ENCODE measurements around the gene DTD2. TPM values are rescaled to one million over a fixed set of nuclear protein-coding genes. Genes with fewer than 3 reads are reported as not detected.

DTD2 gene
- polyA plus RNA-seq, 3 donors, result 6.4 to 16.6 (median 15.0) TPM

- Mint-ChIP-seq H3K4me1 (peaks cover 28% of the 10 kb centered on the region), H3K4me3 (peak overlapping the region; percentile 98), H3K36me3 (peaks cover 6 to 11% of the 10 kb centered on the region in 2 donors), H3K9me3 (peaks cover 0 to 3% (median 0%) of the 10 kb centered on the region in 7 donors), H3K27ac (peak overlapping the region; percentile 86 to 96 (median 94)), H3K27me3 (ENCODE audit: low read depth in 3 of 3) (peaks cover 0 to 1% (median 0%) of the 10 kb centered on the region in 3 donors)
- H3K9ac ChIP-seq (ENCODE audit: insufficient read depth, low read length, poor library complexity, severe bottlenecking), result peak overlapping the region; percentile 93
- intact Hi-C loops (cut with micrococcal nuclease), result loop anchor here in 1 of 2 donors (10.0 kb wide), 1 partner anchor 135 kb away; no protein-coding TSS in a partner anchor
- H3K27ac ChIP-seq (ENCODE audit: low read depth in 1 of 2, low read length in 2 of 2), result peak overlapping the region; percentile 76 to 94
- H3K4me3 ChIP-seq (replicated peaks in 1 of 3; ENCODE audit: low read depth in 2 of 3, low read length in 3 of 3), result peak overlapping the region; percentile 77 to 100 (median 99)
- peaks cover 18 to 29% of the 10 kb centered on the region in 2 donors for H3K4me1 ChIP-seq (ENCODE audit: control insufficient read depth in 1 of 2, insufficient read depth in 2 of 2, low read length in 2 of 2)
- 0% methylated on average over 33 of the region's 33 CpGs for WGBS (ENCODE audit: insufficient coverage)
- DNase-seq, result peak; percentile 6 to 26 (median 21)
- no peaks in the 10 kb centered on the region for H3K36me3 ChIP-seq (replicated peaks in 1 of 2; ENCODE audit: control insufficient read depth in 1 of 2, insufficient read depth in 2 of 2, low read length in 2 of 2)
- H2AFZ ChIP-seq (ENCODE audit: insufficient read depth, low read depth, low read length, poor library complexity, severe bottlenecking), result peak overlapping the region; percentile 88
- H3K27me3 ChIP-seq (ENCODE audit: control insufficient read depth in 2 of 2, insufficient read depth in 2 of 2, low read length in 2 of 2), result no peaks in the 10 kb centered on the region
- H4K20me1 ChIP-seq (ENCODE audit: insufficient read depth, low read length), result peaks cover 29% of the 10 kb centered on the region
- H3K4me2 ChIP-seq (replicated peaks; ENCODE audit: extremely low read depth, low read length, poor library complexity, severe bottlenecking), result peak overlapping the region; percentile 86
- no peaks in the 10 kb centered on the region for H3K9me3 ChIP-seq (replicated peaks in 1 of 2; ENCODE audit: control insufficient read depth in 1 of 2, insufficient read depth in 1 of 2, low read length in 2 of 2)
- peaks cover 53% of the 10 kb centered on the region for H3K79me2 ChIP-seq (ENCODE audit: insufficient read depth, low read length)
- TF ChIP-seq, protein P1, sequence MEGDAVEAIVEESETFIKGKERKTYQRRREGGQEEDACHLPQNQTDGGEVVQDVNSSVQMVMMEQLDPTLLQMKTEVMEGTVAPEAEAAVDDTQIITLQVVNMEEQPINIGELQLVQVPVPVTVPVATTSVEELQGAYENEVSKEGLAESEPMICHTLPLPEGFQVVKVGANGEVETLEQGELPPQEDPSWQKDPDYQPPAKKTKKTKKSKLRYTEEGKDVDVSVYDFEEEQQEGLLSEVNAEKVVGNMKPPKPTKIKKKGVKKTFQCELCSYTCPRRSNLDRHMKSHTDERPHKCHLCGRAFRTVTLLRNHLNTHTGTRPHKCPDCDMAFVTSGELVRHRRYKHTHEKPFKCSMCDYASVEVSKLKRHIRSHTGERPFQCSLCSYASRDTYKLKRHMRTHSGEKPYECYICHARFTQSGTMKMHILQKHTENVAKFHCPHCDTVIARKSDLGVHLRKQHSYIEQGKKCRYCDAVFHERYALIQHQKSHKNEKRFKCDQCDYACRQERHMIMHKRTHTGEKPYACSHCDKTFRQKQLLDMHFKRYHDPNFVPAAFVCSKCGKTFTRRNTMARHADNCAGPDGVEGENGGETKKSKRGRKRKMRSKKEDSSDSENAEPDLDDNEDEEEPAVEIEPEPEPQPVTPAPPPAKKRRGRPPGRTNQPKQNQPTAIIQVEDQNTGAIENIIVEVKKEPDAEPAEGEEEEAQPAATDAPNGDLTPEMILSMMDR (IDR thresholded peaks at IDR 0.05), result no peak
Observed at GRCh38 chr14:31419967-31420318, 37.4 kb downstream of the DTD2 start.

DNA sequence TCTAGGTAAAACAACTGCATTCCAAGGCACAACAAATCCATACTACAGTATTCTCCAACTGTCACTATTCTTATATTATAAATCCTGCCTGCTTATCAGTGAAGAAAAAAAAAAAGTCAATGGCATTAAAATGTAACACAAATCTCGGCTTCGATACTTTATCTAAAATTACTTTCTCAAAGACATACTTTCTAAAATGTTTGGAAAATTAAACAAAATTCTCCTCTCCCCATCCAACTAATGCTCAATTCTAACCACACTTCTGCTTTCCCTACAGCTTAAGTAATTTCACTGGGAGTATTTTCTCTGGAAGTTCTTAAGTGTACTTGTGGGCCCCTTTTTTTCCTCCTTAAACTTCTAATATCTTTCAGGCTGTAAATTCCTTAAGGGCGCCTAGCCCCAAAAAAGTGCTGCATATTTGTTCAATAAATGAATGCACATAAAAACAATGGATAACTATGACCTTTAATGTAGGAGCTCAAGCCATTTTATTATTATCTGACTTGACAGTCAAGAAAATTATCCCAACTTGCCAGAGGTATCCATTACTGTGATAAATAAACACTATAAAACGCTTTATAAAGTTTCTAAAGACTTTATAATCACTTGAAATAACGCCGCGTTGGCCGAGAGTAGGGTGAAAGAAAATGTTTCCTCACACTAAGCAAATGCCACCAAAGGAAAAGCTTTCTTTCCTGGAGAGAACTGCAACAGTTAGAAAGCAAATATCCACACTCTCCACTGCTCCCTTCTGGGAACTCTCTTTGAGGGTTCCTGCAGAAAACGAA lies 37.9 kb downstream of the DTD2 start:
- WGBS (ENCODE audit: insufficient coverage), result 0% methylated on average over 1 of the region's 9 CpGs
- intact Hi-C loops (cut with micrococcal nuclease), result no loop called here
- H3K4me2 ChIP-seq (replicated peaks; ENCODE audit: extremely low read depth, low read length, poor library complexity, severe bottlenecking), result peak overlapping the region; percentile 86
- H3K27me3 Mint-ChIP-seq (ENCODE audit: low read depth in 3 of 3), result peaks cover 0 to 3% (median 1%) of the 10 kb centered on the region in 3 donors
- peaks cover 58% of the 10 kb centered on the region for H3K79me2 ChIP-seq (ENCODE audit: insufficient read depth, low read length)
- H3K36me3 ChIP-seq (replicated peaks in 1 of 2; ENCODE audit: control insufficient read depth in 1 of 2, insufficient read depth in 2 of 2, low read length in 2 of 2), result no peaks in the 10 kb centered on the region
- peak overlapping the region; percentile 88 for H2AFZ ChIP-seq (ENCODE audit: insufficient read depth, low read depth, low read length, poor library complexity, severe bottlenecking)
- H3K27ac Mint-ChIP-seq, result peak overlapping the region in 6 of 7 donors; percentile 36 to 86 (median 70)
- H3K4me1 ChIP-seq (ENCODE audit: control insufficient read depth in 1 of 2, insufficient read depth in 2 of 2, low read length in 2 of 2), result peaks cover 19 to 35% of the 10 kb centered on the region in 2 donors
- peak overlapping the region; percentile 93 for H3K9ac ChIP-seq (ENCODE audit: insufficient read depth, low read length, poor library complexity, severe bottlenecking)
- no peaks in the 10 kb centered on the region for H3K9me3 ChIP-seq (replicated peaks in 1 of 2; ENCODE audit: control insufficient read depth in 1 of 2, insufficient read depth in 1 of 2, low read length in 2 of 2)
- H3K27ac ChIP-seq (ENCODE audit: low read depth in 1 of 2, low read length in 2 of 2), result peak overlapping the region; percentile 76 to 94
- peaks cover 6 to 11% of the 10 kb centered on the region in 2 donors for H3K36me3 Mint-ChIP-seq
- peak overlapping the region; percentile 98 for H3K4me3 Mint-ChIP-seq
- H3K4me1 Mint-ChIP-seq, result peaks cover 32% of the 10 kb centered on the region
- H4K20me1 ChIP-seq (ENCODE audit: insufficient read depth, low read length), result peaks cover 29% of the 10 kb centered on the region
- TF ChIP-seq, protein P1 (IDR thresholded peaks at IDR 0.05), result no peak
- H3K9me3 Mint-ChIP-seq, result peaks cover 0 to 3% (median 0%) of the 10 kb centered on the region in 7 donors
- peak overlapping the region; percentile 77 to 100 (median 99) for H3K4me3 ChIP-seq (replicated peaks in 1 of 3; ENCODE audit: low read depth in 2 of 3, low read length in 3 of 3)
- no peaks in the 10 kb centered on the region for H3K27me3 ChIP-seq (ENCODE audit: control insufficient read depth in 2 of 2, insufficient read depth in 2 of 2, low read length in 2 of 2)
- no peak for DNase-seq
